Lung (tissue), 12 donors: Measurements from ENCODE around the gene MYL10. TPM values are rescaled to one million over a fixed set of nuclear protein-coding genes. Genes with fewer than 3 reads are reported as not detected.

ENCODE experiments used
- ATAC-seq: fragments of 200-7000 bp; cut with Tn5 transposase; one replicate; pipeline ENCODE4 v1.9.1; 2020; ENCODE audit warnings: moderate number of reproducible peaks; ENCODE audit not compliant: insufficient read depth, low FRiP score
- DNase-seq, 3 donors: peaks; one replicate each; pipeline ENCODE4 v3.0.0-alpha.2; 2013 to 2017
- H3K27ac ChIP-seq, 2 donors: one replicate each; pipeline ENCODE4 v1.5.1; 2013; ENCODE audit warnings: mild to moderate bottlenecking in 2 of 2, moderate library complexity in 2 of 2, control low read depth in 1 of 2, inconsistent platforms in 1 of 2, low read depth in 1 of 2, low read length in 1 of 2
- H3K27me3 ChIP-seq, 3 donors: one replicate each; pipeline ENCODE4 v1.5.1; 2013; ENCODE audit warnings: low read length in 2 of 3; ENCODE audit not compliant: control insufficient read depth in 3 of 3, insufficient read depth in 3 of 3
- H3K36me3 ChIP-seq, 4 donors: one replicate each; pipeline ENCODE4 v1.5.1; 2013; ENCODE audit warnings: low read length in 4 of 4, mild to moderate bottlenecking in 1 of 4, moderate library complexity in 1 of 4; ENCODE audit not compliant: control insufficient read depth in 4 of 4, insufficient read depth in 4 of 4
- H3K4me1 ChIP-seq, 5 donors: one replicate each; pipeline ENCODE4 v1.5.1; 2013; ENCODE audit warnings: low read length in 5 of 5, mild to moderate bottlenecking in 2 of 5, moderate library complexity in 1 of 5; ENCODE audit not compliant: control insufficient read depth in 5 of 5, insufficient read depth in 5 of 5
- H3K4me3 ChIP-seq: one replicate; pipeline ENCODE4 v1.5.1; 2013; ENCODE audit warnings: mild to moderate bottlenecking, control low read depth, moderate library complexity
- H3K9ac ChIP-seq, 2 donors: one replicate each; pipeline ENCODE4 v1.5.1; 2013; ENCODE audit warnings: low read length in 2 of 2, control low read depth in 1 of 2; ENCODE audit not compliant: insufficient read depth in 1 of 2
- H3K9me3 ChIP-seq, 4 donors: one replicate each; pipeline ENCODE4 v1.5.1; 2013; ENCODE audit warnings: low read length in 3 of 4, mild to moderate bottlenecking in 1 of 4, moderate library complexity in 1 of 4; ENCODE audit not compliant: control insufficient read depth in 4 of 4, insufficient read depth in 3 of 4
- CTCF ChIP-seq: IDR thresholded peaks from 2 replicates; pipeline ENCODE4 v1.5.1; 2012; ENCODE audit warnings: mild to moderate bottlenecking; ENCODE audit errors: control extremely low read depth, extremely low read depth
- WGBS, 2 donors: extraction: QIAGEN DNeasy Blood & Tissue Kit; methylation state at CpG; one replicate each; pipeline ENCODE4 v1.1.7; 2013; 5-methylcytosine and 5-hydroxymethylcytosine counted together
- polyA plus RNA-seq, 2 donors: library from polyadenylated mRNA; stranded (reverse); fragments of 200-250 nt; gene quantifications; one replicate each; pipeline ENCODE4 v1.2.1, GENCODE V29; 2013
- total RNA-seq, 2 donors: library from RNA; depleted of rRNA in 1 of 2; stranded (reverse); fragments of >200 nt in 1 of 2; gene quantifications; one replicate each; pipeline ENCODE4 v1.2.1, GENCODE V29; 2014 to 2021
- donor health status: control.
- donor health status: control.
- donor health status: Bipolar disorder and iron deficiency.
- donor health status: healthy.
- donor health status: DM: yes; HTN: yes; CAD: no.

Gene MYL10
- total and polyA plus RNA-seq, 4 donors: not detected

- Histone ChIP-seq H3K9me3 (peaks cover 0 to 7% (median 0%) of the 10 kb centered on the region in 4 donors), H3K9ac (no peak overlapping the region), H3K27me3 (no peaks in the 10 kb centered on the region), H3K4me3 (no peak overlapping the region), H3K36me3 (no peaks in the 10 kb centered on the region), H3K27ac (no peak overlapping the region), H3K4me1 (no peaks in the 10 kb centered on the region)
- ATAC-seq (no peak), DNase-seq (no peak)
- WGBS, 2 donors: 92 to 98% methylated on average over 3 of the region's 3 CpGs
- TF ChIP-seq CTCF: no peak
Observed at GRCh38 chr7:101582971-101583370, 46.1 kb downstream of the MYL10 start.

GRCh38 chr7:101581891-101582290 lies 47.2 kb downstream of the MYL10 start:
- TF ChIP-seq CTCF: no peak
- H3K4me3 ChIP-seq: no peak overlapping the region
- no peak for ATAC-seq
- peaks cover 0 to 9% (median 0%) of the 10 kb centered on the region in 4 donors for H3K9me3 ChIP-seq
- H3K9ac ChIP-seq: no peak overlapping the region
- 70 to 82% methylated on average over 10 of the region's 10 CpGs for WGBS, 2 donors
- no peak overlapping the region for H3K27ac ChIP-seq
- no peaks in the 10 kb centered on the region for H3K36me3 ChIP-seq
- no peaks in the 10 kb centered on the region for H3K4me1 ChIP-seq
- no peak for DNase-seq
- H3K27me3 ChIP-seq: no peaks in the 10 kb centered on the region

DNA sequence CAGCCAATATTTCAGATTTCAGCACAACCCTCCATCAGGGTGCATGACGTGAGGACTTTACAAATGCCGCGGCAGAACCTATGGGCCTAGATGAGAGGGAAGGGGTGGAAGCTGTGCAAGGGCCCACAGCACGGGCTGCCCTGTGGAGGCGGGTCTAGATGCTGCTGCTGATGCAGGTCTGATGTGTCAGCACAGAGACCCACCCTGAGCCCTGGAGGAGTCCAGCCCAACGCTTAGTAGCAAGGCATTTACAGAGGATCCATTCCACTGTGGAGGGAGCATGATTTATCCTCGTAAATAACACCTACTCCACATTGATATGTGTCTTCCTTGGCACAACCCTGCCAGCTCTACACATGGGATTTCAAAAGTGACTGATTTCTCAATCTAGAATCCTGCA lies 48.5 kb downstream of the MYL10 start:
- Histone ChIP-seq H3K36me3 (no peaks in the 10 kb centered on the region), H3K27me3 (no peaks in the 10 kb centered on the region), H3K4me3 (no peak overlapping the region), H3K9ac (no peak overlapping the region), H3K4me1 (no peaks in the 10 kb centered on the region), H3K9me3 (peaks cover 0 to 9% (median 0%) of the 10 kb centered on the region in 4 donors), H3K27ac (no peak overlapping the region)
- ATAC-seq (no peak), DNase-seq (no peak)
- TF ChIP-seq CTCF: no peak
- 88 to 93% methylated on average over 7 of the region's 7 CpGs for WGBS, 2 donors

DNA sequence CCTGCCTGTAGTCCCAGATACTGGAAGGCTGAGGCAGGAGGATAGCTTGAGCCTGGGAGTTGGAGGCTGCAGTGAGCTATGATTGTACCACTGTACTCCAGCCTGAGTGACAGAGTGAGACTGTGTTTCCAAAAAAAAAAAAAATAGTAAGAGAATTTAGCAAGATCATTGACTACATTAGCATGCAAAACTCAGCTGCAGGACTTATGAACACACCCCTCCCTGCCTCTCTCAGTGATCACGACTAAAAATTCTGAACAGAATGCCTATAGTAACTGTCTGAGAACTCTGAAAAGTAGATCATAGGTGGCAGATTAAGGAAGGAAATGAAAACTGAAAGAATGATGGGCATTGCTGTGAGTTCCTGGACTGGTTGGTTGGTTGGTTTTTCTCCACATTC lies 50.5 kb downstream of the MYL10 start:
- H3K36me3 ChIP-seq: no peaks in the 10 kb centered on the region
- no peaks in the 10 kb centered on the region for H3K27me3 ChIP-seq
- H3K9me3 ChIP-seq: peaks cover 0 to 9% (median 0%) of the 10 kb centered on the region in 4 donors
- H3K27ac ChIP-seq: no peak overlapping the region
- H3K4me1 ChIP-seq: no peaks in the 10 kb centered on the region
- ATAC-seq (no peak), DNase-seq (no peak)
- no peak overlapping the region for H3K9ac ChIP-seq
- H3K4me3 ChIP-seq: no peak overlapping the region
- WGBS, 2 donors: 6 to 39% methylated on average over 1 of the region's 1 CpG
- no peak for TF ChIP-seq CTCF
